Activated CD8-positive, alpha-beta memory T cell treated with anti-CD3 and anti-CD28 coated beads for 1 hour (primary cell): ENCODE results near the gene IL17C.
"Not testable (repeated sequence)": the region's sequence is repeated elsewhere in the genome, so short reads cannot be mapped to it uniquely, and the experiment has no call there.

Experiments used
- DNase-seq, 2 donors: peaks; one replicate each; pipeline ENCODE4 v3.0.0-alpha.2; 2020; ENCODE audit warnings: low read depth in 1 of 2; ENCODE audit errors: extremely low read depth in 1 of 2

IL17C gene

DNA sequence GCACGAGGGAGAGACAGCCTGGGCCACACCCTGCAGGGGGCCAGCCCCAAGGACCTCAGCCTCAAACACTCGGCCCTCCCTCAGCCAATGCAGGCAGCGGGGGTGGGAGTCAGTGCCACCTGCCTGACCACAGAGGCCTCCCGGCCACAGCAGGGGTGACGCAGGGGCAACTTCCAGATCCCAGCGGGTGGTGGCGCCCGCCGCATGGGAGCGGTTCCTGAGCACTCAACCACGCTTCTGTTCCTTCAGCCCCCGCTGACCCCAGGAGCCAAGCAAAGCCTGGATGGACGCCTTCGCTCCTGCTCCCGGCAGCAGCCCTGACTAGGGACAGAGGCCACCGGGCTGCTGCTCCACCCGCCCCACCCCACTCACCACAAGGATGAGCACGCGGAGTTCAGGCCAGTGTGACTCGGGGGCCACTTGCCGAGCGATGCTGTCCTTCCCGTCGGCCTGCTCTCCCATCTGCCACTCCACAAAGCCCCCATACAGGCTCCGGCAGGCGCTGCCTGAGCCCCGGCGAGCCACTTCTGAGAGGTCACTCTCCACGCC is 17.4 kb downstream of the IL17C start:
- no peak for DNase-seq

DNA sequence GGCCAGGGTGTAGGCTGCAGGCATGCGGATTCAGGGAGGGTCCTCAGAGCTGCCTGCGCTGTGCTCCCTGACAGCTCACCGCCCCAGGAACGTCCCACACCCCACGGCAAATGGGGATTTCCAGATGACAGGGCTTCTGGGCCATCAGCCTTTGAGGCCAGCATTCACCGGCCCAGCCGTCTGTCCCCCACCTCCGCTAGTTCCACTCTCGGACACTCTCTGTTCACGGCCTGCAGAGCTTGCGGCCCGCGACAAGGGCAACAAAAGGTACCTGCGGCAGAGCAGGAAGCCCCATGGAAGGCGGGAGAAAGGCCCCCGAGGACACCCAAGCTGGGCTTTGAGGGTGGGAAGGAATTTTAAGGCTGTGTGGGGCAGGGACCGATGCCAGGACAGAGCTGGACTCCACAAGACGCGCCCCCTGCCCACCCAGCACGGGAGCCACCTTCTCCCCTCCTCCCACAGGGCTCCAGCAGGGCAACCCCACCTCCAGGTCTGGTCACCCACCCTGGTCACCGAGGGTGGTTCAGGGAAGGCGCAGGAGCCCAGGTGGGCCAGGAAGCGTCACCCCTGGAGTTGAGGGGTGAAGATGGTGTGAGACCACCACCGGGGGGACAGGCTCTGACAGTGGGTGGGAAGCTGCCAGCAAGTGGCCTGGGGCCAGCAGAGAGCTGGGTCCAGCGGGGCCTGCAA is 18.1 kb downstream of the IL17C start:
- DNase-seq = no peak

DNA sequence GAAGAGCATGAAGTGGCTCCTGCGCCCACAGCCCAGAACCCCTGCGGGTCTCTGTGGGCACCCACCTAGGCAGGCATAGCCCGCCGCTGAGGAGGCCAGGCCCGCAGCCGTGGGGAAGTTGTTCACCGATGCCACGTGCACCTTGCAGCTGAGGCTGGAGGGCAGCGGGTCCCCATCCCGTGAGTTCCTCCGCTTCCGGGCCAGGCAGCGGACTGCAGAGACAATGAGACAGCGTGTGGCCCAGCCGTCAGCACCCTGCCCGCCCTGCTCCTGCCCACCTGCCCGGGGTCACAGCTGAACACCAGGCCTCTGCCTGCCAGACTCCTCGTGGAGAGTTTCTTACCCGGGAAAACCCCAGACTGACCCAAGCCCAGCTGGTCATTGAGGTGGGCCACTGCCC is 19.0 kb downstream of the IL17C start:
- no peak for DNase-seq

DNA sequence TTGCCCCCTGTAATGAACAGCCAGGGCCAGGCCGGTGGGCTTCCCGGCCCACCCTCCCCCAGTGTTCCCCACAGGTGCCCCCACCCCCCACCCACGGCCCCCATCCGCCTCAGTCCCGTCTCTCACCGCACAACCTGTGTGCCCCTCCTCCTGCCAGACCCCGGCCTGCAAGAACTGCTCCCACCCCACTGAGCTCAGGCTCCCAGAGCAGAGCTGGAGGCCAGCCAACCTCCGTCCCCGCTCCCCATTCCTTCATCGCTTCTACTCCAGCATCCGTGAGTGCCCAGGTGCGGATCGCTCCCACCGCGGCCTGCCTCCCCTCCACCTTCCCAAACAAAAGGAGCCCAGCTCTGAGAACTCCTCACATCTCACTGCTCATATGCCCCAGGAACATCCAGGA is 20.3 kb downstream of the IL17C start:
- DNase-seq = no peak

DNA sequence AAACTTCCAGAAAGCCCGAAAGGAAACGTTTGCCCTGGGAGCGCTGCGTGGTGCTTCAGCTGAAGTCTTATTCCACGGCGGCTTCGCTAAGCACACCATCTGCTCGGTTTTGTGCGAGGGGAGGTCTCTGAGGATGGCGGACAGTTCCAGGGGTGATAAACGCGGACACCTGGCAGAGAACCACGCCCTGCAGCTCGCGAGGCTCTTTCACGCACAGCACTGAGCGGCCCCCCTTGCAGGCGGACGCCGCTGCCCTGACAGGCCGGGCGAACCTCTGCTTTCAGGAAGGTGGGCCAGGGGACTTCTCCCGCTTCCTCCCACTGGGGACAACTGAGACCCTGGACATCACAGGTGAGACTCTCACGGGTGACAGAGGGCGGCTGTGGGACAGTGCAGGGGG is 20.8 kb downstream of the IL17C start:
- no peak for DNase-seq

DNA sequence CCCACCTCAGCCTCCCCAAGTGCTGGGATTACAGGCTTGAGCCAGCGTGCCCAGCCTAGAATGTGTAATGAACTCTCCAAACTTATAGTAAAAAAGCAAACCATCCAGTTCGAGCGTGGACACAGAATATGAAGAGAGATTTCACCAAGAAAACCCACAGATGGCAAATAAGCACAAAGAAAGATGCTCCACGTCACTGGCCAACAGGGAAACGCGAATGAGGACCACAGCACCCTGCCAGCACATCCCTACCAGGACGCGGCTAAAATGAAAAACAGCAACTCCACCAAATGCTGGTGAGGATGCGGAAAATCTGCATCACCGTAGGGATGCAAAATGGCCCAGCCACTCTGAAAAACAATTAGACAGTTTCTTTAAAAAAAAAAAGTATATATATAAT is 23.1 kb downstream of the IL17C start:
- no peak for DNase-seq

DNA sequence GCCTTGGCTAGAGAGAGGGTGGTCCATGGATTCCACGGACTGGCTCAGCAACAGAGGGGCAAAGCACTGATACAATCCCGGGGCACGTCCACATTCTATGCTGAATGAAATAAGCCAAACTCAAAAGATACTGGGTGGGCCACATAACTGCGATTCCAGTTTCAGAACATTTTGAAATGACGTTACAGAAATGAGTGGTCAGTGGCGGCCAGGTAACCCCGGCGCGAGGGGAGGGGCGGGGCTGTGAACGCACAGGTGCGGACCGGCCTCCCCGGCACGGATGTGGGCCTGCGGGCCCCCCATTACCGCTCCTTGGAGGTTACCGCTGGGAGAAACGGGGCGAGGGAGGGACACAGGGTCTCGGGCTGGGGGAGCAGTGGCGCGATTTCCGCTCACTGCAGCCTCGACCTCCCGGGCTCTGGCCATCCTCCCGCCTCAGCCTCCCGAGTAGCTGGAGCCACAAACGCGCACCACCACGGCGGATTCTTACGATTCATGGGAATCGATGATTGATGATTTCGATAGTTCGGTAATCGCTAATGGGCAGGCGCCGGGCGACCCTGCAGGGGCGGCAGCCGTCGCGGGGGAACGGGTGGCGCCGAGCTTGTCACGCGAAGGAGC is 24.0 kb downstream of the IL17C start:
- DNase-seq = no peak

DNA sequence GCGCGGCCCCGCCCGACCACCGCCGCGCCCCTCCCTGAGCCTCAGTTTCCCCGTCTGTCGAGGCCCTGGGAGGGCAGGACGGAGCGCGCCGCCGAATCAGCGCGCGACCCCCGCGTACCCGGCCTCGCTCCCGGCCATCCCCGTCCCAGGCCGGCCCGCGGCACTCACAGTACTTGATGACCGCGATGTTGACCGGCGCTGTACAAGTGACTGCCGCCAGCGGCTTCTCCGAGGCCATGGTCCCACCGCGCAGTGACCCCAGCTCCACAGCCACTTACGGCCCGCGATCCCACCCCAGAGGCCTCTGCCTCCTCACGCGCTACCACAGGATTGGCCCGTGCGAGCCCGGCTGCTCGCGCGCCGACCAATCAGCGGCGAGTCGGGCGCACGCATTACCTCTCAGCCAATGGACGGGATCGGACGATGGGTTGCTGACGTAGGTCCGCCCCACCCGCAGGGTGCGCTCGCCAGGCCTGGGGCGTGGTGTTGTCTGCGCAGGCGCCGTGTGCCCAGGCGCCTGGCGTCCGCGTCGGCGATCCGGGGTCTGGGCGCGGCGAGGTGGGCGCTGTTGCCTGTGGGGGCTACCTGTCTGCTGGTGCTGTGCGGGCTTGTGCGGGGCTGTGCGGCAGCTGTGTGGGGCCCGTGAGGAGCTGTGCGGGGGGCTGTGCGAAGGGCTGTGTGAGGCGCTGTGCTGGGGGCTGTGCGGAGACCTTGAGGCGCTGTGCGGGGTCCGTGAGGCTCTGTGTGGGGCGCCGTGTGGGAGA is 24.7 kb downstream of the IL17C start, which contains the start of gene MVD:
Gene MVD (minus strand): TSS at position 249 of the 764 bp plus-strand sequence. CDS start 11 bp downstream, at position 238.
- DNase-seq = peak; percentile 86 to 93

DNA sequence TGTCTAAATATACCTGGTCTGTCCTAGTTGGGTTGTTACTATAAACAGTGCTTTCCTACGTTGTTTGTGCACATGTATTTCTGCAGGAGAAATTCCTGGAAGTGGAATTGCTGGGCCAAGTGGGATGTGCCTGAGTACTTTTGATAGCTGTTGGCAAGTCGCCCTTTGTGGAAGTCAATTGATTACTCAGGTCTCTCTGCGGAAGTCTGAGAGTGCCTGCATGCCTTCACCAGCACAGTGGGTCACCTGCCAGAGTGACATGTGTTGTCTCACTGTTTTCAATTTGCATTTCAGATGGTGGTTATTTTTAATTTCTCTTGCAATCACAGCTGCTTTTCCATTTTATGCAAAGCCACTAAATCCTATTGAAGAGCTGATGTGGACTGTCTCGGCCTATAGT is 26.8 kb downstream of the IL17C start:
- no peak for DNase-seq

DNA sequence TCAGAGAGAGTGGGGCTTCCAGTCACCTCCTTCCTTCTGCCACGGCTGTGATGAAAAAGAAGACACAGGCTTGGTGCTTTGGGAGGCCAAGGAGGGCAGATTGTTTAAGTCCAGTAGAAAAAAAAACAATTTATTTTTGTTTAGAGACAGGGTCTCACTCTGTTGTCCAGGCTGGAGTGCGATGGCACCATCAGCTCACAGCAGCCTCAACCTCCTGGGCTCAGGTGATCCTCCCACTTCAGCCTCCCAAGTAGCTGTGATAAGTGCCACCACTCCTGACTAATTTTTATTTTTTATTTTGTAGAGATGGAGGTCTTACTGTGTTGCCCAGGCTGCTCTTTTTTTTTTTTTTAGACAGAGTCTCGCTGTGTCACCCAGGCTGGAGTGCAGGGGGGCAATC is 27.2 kb downstream of the IL17C start:
- DNase-seq = no peak

DNA sequence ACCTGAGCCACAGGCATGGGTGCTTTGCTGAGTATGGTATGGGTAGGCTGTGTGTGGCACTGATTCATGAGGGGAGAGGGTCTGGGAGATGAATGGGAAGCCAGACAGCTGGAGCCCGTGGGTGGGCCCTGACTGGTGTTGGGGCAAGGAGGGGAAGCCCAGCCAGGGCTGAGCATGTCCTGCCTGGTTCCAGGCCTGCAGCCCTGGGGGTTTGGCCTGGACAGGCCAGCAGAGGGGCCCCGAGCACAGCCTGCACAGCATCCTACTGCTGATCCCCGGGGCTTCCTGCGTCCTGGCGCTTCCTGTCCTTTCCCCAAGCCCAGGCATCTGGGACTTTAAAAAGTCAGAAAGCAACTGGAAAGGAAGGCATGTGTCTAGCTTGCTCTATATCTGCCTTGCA is 29.1 kb downstream of the IL17C start:
- DNase-seq = no peak

DNA sequence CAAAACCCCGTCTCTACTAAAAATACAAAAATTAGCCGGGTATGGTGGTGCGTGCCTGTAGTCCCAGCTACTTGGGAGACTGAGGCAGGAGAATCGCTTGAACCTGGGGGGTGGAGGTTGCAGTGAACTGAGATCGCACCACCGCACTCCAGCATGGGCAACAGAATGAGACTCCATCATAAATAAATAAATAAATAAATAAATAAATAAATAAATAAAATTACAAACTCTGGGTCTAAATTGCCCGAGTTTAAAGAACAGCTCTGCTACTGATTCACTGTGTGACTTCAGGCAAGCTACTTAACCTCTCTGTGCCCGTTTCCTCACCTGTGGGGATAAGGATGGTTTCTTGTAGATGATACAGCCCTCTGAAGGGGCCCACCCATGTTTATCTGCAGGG is 31.1 kb downstream of the IL17C start:
- DNase-seq = not testable (repeated sequence)

DNA sequence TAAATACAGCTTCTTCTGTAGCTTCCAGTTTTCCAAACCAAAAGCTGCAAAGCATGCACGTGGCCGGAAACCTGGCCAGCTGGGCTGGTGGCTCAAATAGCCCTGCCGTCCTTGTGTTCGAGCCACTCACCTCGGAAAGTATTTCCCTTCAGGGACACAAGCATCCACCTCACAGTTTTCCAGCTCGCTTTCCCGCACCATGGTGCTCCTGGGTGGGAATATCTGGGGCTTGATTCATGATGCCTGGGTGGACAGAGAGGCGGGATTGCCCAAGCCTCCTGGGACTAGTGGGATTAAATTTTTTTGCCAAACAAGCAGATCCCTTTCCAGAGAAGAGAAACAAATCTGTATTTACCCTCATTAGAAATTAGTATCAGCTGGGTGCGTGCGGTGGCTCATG is 31.6 kb downstream of the IL17C start:
- DNase-seq = no peak

DNA sequence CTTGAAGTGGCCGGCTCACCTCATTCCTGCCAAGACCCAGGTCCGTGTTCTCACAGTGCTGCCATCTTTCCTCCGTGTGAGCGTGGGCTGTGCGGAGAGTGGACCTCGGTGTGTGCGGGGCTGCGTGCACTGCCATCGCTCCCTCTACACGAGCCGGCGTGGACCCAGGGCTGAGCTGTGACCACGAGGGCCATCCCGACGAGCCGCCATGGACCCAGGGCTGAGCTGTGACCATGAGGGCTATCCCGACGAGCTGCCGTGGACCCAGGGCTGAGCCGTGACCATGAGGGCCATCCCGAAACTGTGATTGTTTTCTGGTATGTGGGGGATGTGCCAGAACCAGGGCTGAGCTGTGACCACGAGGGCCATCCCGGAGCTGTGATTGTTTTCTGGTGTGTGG is 33.4 kb downstream of the IL17C start:
- no peak for DNase-seq

DNA sequence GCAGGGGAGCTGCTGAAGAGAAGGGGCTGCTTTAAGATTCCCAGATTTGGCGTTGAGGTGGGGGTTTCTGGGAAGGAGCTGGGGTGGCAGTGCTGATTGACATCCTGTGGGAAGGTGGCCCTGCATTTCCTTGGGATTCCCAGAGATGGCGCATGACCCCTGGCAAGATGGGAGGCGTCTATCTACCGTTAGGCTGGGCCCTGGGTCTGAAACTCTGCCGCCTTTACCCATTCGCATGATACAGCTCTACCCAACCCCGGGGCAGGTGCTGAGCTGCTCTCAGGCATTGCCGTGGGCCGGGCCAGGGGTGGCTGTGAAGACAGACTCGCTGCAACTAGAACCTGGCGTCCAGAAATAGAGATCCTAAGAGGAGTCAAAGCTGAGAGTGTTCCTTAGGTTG is 34.4 kb downstream of the IL17C start:
- no peak for DNase-seq

DNA sequence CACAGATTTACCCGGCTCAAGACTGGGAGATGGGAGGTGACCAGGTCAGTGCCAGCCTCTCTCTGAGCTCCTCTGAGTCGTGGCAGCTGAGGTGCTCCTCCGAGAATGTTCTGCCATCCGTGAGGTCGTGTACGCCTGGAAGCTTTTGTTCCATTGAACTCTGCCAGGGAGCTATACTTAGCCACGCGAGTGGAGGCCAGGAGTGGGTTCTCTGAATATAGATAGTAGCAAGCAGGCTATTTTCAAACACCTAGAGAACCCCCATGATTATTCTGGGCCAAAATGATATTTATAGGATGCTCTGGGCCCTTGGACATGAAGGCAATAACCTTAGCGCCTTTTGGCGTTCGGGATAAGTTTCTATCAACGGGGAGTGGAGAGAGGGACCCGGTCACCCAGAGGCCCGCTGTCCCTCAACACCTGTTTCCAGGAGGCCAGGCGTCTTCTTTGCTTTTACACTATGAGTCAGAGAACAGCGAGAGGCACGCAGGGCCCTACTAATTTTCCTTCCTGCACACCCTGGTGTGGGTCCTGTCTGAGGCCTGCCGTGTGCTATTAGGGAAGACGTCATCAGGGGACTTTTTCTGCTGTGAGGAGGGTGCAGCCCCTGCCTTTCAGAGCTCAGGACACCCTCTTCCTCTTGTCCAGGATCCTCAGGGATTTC is 35.5 kb downstream of the IL17C start:
- no peak for DNase-seq

DNA sequence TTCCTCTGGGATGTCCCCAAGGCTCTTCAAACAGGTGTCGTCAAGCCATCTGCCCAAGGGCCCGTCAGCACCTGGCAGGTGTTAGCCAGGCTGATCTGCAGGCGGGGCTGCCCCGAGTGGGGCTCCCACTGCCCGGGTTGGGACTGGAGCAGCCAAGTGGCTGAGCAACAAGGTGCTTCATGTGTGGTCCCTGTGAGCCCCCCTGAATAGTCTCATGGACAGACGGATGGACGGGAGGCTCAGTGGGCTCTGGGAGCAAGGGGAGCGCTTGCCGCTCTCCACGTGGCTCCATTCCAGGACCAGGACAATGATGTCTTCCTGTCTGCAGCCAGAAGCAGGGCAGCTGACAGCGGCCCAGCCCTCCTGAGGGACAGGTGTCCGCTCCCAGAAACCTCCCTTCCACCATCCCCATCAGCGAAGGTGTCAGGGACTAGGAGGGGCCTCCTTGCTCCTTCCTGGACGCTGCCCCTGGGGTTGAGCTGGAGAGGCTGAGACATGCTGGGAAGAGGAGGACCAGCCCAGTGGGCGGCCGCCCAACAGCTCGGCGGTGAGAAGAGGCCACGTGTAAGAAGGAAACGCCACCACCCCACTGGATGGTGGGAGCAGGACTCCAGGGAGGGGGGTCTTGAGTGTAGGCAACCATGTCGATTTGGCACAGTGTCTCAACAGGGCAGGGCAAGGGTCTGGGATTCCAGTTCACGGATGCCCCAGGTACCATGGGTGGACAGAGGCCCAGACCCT is 38.3 kb downstream of the IL17C start:
- DNase-seq = no peak

DNA sequence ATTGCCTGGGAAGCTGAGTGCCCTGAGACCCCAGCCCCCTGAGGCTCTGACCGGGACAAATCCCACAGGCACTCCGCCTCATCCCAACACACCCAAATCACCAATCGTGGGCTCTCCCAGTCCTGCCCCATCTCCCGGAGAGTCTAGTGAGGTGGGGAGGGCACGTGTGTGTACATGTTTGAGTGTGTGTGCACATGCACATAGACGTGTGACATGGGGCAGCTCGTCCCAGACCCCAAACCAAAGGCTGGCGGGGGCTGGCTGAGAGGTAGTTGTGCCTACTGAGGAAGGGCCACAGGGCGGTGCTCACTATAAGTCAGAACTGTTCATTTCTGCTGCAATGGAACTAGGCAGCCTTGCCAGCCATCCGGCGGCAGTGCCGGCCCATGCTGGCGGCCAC is 39.3 kb downstream of the IL17C start:
- DNase-seq = no peak

DNA sequence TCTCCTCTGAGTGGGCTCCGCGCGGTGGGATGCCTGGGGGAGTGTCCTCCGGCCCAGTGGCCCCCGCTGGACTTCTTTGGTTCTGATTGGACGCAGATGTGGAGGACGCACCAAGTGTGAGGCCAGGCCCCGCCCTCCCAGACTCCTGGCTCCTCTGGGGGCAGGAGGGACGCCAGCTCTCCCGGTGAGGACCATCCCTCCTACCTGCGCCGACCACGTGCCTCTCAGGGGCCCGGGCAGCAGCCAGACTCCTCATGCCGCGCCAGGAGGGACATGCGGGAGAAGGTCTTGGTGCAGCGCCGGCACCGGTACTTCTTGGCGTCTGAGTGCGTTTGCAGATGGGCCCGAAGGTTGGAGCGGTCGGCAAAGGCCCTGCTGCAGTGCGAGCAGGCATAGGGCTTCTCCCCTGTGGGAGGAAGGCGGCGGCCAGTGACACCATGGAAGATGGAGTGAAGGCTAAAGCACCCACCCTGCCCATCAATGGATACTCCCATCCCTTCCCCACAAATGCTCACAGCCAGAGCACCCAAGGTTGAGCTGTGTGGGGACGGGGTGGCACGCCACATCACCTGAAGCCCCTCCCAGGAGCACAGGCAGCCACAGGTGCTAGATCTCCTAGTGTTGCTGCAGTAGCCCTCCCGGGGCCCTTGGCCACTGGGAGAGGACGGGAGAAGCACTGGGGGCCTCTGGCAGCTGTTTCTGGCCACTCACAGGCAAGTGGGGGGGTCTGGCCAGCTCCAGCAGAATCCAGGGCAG is 40.0 kb downstream of the IL17C start:
- DNase-seq = no peak

DNA sequence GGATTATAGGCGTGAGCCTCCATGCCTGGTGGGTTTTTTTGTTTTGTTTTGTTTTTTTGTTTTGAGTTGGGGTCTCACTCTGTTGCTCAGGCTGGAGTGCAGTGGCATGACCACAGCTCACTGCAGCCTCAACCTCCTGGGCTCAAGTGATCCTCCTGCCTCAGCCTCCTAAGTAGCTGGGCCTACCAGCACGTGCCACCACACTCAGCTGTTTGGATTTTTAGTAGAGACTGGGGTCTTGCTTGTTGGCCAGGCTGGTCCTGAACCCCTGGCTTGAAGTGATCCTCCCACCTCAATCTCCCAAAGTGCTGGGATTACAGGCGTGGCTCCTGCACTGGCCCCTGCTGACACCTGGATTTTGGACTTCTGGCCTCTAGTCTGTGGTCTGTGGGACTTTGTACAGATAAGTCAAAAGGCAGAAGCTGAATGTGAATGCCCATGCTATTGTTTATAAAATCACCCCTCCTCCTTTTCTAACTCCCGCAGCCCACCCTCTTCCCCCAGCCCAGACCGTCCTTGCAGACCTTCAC is 42.2 kb downstream of the IL17C start:
- DNase-seq = no peak
